IMR-90 (cell line): ENCODE data around the gene EEF1G. TPM values are rescaled to one million over a fixed set of nuclear protein-coding genes. Genes with fewer than 3 reads are reported as not detected.

Source experiments
- CEBPB ChIP-seq: IDR thresholded peaks from 2 replicates; pipeline ENCODE4 v1.6.1; 2012; ENCODE audit warnings: low read depth, low read length, improper control_type of control experiment
- CTCF ChIP-seq: conservative IDR thresholded peaks from 2 replicates; pipeline ENCODE4 v1.5.1; 2012; ENCODE audit warnings: mild to moderate bottlenecking, low read depth, low read length, improper control_type of control experiment
- polyA plus RNA-seq, 3 experiments: library from polyadenylated mRNA; depleted of rRNA; stranded (reverse); fragments of >200 nt; gene quantifications; 2 replicates each; pipeline ENCODE4 v1.2.3, GENCODE V29; 2012; ENCODE audit warnings: low replicate concordance in 1 of 3
- total RNA-seq: library from RNA; depleted of rRNA; stranded (reverse); fragments of >200 nt; gene quantifications from 2 replicates; pipeline ENCODE4 v1.2.3, GENCODE V29; 2012

EEF1G gene
- total and polyA plus RNA-seq, 2 of the 4 experiments (the other 2 are of a cell fraction), result 1,684 to 1,857 TPM

- TF ChIP-seq CTCF (peak; percentile 14; the same call in 1 of the 2 replicates), CEBPB (peak; percentile 96)
These were observed 48.1 kb upstream of the EEF1G start, which contains the start of gene B3GAT3 (continued) for GRCh38 chr11:62621567-62622470.
